K562 (cell line): ENCODE data around the gene DNAJC1. TPM values are rescaled to one million over a fixed set of nuclear protein-coding genes. Genes with fewer than 3 reads are reported as not detected.
A peak's percentile ranks its signal among the peaks of the same experiment; 100 is the strongest.

ENCODE experiments used
- ATAC-seq: fragments of 200-7000 bp; cut with Tn5 transposase; 3 replicates; pipeline ENCODE4 v1.9.1; 2020; ENCODE audit warnings: moderate library complexity
- BruUV-seq: library from RNA; stranded (reverse); fragments of 400-500 nt; replicated peaks from 2 replicates; lab custom pipeline; 2021; lab: Mats Ljungman, UMichigan
- CTCF ChIA-PET: fragments of 300-600 bp; formaldehyde crosslinking; extraction: SDS; loops from one replicate; lab custom pipeline; 2021; ENCODE audit warnings: low intra/inter-chr PET ratio; lab: Yijun Ruan, JAX
- POLR2A ChIA-PET: fragments of 300-600, 350-650 bp; sonication (Branson Sonifier 250); formaldehyde crosslinking; extraction: SDS; loops from one replicate; lab custom pipeline; 2021; ENCODE audit warnings: antibody characterized with exemption, inconsistent platforms; lab: Yijun Ruan, JAX
- DNase-seq, 4 experiments: peaks; one replicate each; pipeline versions ENCODE4 v3.0.0 to v3.0.0-alpha.2; 2011 to 2018; ENCODE audit warnings: low spot score in 3 of 4, mixed read lengths in 3 of 4; ENCODE audit errors: extremely low read depth in 1 of 4
- FAIRE-seq: peaks from 2 replicates; lab custom pipeline; 2011; peaks lifted over from hg19 to GRCh38; lab: Jason Lieb, UNC
- H2AFZ ChIP-seq: 2 replicates; pipeline ENCODE4 v1.6.0; 2011; ENCODE audit warnings: low read depth, low read length, control low read depth, inconsistent platforms
- H3K27ac ChIP-seq: fragments of 200-600 bp; 3 replicates; pipeline ENCODE4 v1.8.0; 2011; ENCODE audit warnings: low read depth, mild to moderate bottlenecking, control low read depth, inconsistent platforms, low read length, moderate library complexity, mixed read lengths; ENCODE audit errors: extremely low read depth
- H3K27me3 ChIP-seq, 2 experiments: fragments of 300-600 bp in 1 of 2; 2 replicates in 1 of 2; 3 replicates in 1 of 2; pipeline versions ENCODE4 v1.6.0 to v1.8.0; 2011; ENCODE audit warnings: inconsistent platforms in 2 of 2, low read length in 2 of 2, mild to moderate bottlenecking in 1 of 2, mixed read lengths in 1 of 2, moderate library complexity in 1 of 2; ENCODE audit not compliant: control insufficient read depth in 2 of 2, insufficient read depth in 2 of 2
- H3K36me3 ChIP-seq: fragments of 300-600 bp; 3 replicates; pipeline ENCODE4 v1.8.0; 2011; ENCODE audit warnings: mild to moderate bottlenecking, low read length, inconsistent platforms; ENCODE audit not compliant: control insufficient read depth, insufficient read depth
- H3K4me1 ChIP-seq, 2 experiments: fragments of 200-600 bp in 1 of 2; replicated peaks in 1 of 2; 2 replicates in 1 of 2; 3 replicates in 1 of 2; pipeline versions ENCODE4 v1.5.1 to v1.8.0; 2011; ENCODE audit warnings: inconsistent platforms in 2 of 2, low read length in 2 of 2, mild to moderate bottlenecking in 1 of 2, mixed read lengths in 1 of 2, moderate library complexity in 1 of 2; ENCODE audit not compliant: control insufficient read depth in 2 of 2, insufficient read depth in 2 of 2
- H3K4me2 ChIP-seq: 2 replicates; pipeline ENCODE4 v1.6.1; 2011; ENCODE audit warnings: low read length, control low read depth, inconsistent platforms, mixed read lengths; ENCODE audit not compliant: insufficient read depth
- H3K4me3 ChIP-seq: fragments of 200-600 bp; sonication (generic), shearing (Covaris generic); 2 replicates; pipeline ENCODE4 v1.5.1; 2016; ENCODE audit warnings: control low read depth, inconsistent platforms
- H3K79me2 ChIP-seq: fragments of 200-600 bp; 3 replicates; pipeline ENCODE4 v1.8.0; 2011; ENCODE audit warnings: low read length, inconsistent platforms; ENCODE audit not compliant: control insufficient read depth, insufficient read depth
- H3K9ac ChIP-seq, 2 experiments: 2 replicates each; pipeline versions ENCODE4 v1.6.0 to v1.6.1; 2011; ENCODE audit warnings: low read depth in 2 of 2, low read length in 2 of 2, control low read depth in 1 of 2, inconsistent platforms in 1 of 2, mild to moderate bottlenecking in 1 of 2, mixed read lengths in 1 of 2; ENCODE audit not compliant: insufficient read depth in 1 of 2
- H3K9me1 ChIP-seq: one replicate; pipeline ENCODE4 v1.6.0; 2011; ENCODE audit warnings: inconsistent platforms, mild to moderate bottlenecking, low read length, moderate library complexity; ENCODE audit not compliant: control insufficient read depth, insufficient read depth
- H3K9me3 ChIP-seq: replicated peaks from 2 replicates; pipeline ENCODE4 v1.5.1; 2011; ENCODE audit warnings: low read depth, low read length, inconsistent platforms; ENCODE audit not compliant: control insufficient read depth, insufficient read depth
- H4K20me1 ChIP-seq: replicated peaks from 2 replicates; pipeline ENCODE4 v1.6.1; 2011; ENCODE audit warnings: low read length, inconsistent platforms, mixed read lengths; ENCODE audit not compliant: control insufficient read depth, insufficient read depth
- CBX3 ChIP-seq, 2 experiments: IDR thresholded peaks; 1 replicate in 1 of 2; 2 replicates in 1 of 2; pipeline ENCODE4 v1.6.1; 2012; ENCODE audit warnings: inconsistent platforms in 2 of 2, low read length in 2 of 2, borderline replicate concordance in 1 of 2, control low read depth in 1 of 2
- JUN ChIP-seq, 2 experiments: sonication (generic) in 1 of 2; formaldehyde crosslinking in 1 of 2; IDR thresholded peaks; 2 replicates each; pipeline versions ENCODE4 v1.6.1 to v1.8.0; 2012 to 2022; ENCODE audit warnings: borderline replicate concordance in 2 of 2, mild to moderate bottlenecking in 2 of 2, improper control_type of control experiment in 1 of 2, low read depth in 1 of 2, low read length in 1 of 2, missing genetic modification reagents in 1 of 2
- KAT8 ChIP-seq: fragments of 450-650 bp; IDR thresholded peaks from 2 replicates; pipeline ENCODE4 v1.6.1; 2016; ENCODE audit warnings: low read depth, mild to moderate bottlenecking
- KLF1 ChIP-seq: fragments of 450-650 bp; IDR thresholded peaks from 2 replicates; pipeline ENCODE4 v1.6.1; 2016; ENCODE audit warnings: missing genetic modification characterization, missing compliant biosample characterization
- MCM3 ChIP-seq: fragments of 450-650 bp; IDR thresholded peaks from 2 replicates; pipeline ENCODE4 v1.6.1; 2016
- POLR2G ChIP-seq: fragments of 200-400 bp; formaldehyde crosslinking; IDR thresholded peaks from 2 replicates; pipeline ENCODE4 v1.6.1; 2017; ENCODE audit warnings: low read depth, mild to moderate bottlenecking, antibody characterized with exemption, low read length, moderate library complexity
- PRPF4 ChIP-seq: fragments of 200-400 bp; formaldehyde crosslinking; IDR thresholded peaks from one replicate; pipeline ENCODE4 v1.6.1; 2017; ENCODE audit warnings: low read length, low read depth, mild to moderate bottlenecking; ENCODE audit not compliant: insufficient read depth, poor library complexity, severe bottlenecking
- STAT5A ChIP-seq: IDR thresholded peaks from 2 replicates; pipeline ENCODE4 v1.6.1; 2012; ENCODE audit warnings: low read length, inconsistent platforms, borderline replicate concordance
- WGBS: fragments of 100-300 bp; shearing (Covaris generic); methylation state at CpG from one replicate; pipeline ENCODE4 v1.1.6; 2016; ENCODE audit warnings: low coverage, mixed read lengths; ENCODE audit not compliant: insufficient coverage; ENCODE audit errors: missing lambda C conversion rate; 5-methylcytosine and 5-hydroxymethylcytosine counted together
- in situ Hi-C: fragments of 300-500 bp; cut with MboI; formaldehyde crosslinking; loops from 4 replicates; pipeline ENCODE4 v1.15.0; 2018; ENCODE audit warnings: inconsistent platforms, mixed read lengths
- intact Hi-C: fragments of 100-400 bp; cut with micrococcal nuclease; formaldehyde crosslinking; loops from 2 replicates; pipeline ENCODE4 v1.14.2; 2022
- polyA plus RNA-seq, 8 experiments: library from polyadenylated mRNA; depleted of rRNA in 4 of 8; stranded (reverse) in 5 of 8; unstranded in 3 of 8; fragments of >200 nt; fragmentation: Nextera tagmentation in 2 of 8; fragmentation: Illumina TruSeq in 1 of 8; extraction: Ambion mirVana in 2 of 8; extraction: Trizol in 1 of 8; gene quantifications; 2 replicates each; pipeline versions ENCODE4 v1.2.1 to v1.2.3, GENCODE V29; 2011 to 2014; ENCODE audit warnings: inconsistent platforms in 1 of 8, missing spikeins in 1 of 8
- total RNA-seq, 7 experiments: library from RNA; depleted of rRNA in 6 of 7; stranded (reverse); fragments of >200 nt in 6 of 7; fragmentation: Illumina TruSeq in 2 of 7; extraction: Trizol in 2 of 7; gene quantifications; 2 replicates each; pipeline versions ENCODE4 v1.2.1 to v1.2.3, GENCODE V29; 2011 to 2021; ENCODE audit warnings: low replicate concordance in 1 of 7
- TF ChIP-seq, protein P1 (sequence below): fragments of 250-450 bp; sonication (Bioruptor Pico); IDR thresholded peaks from 2 replicates; pipeline ENCODE4 v1.5.0; 2021; ENCODE audit warnings: mild to moderate bottlenecking, moderate library complexity

Gene DNAJC1
- total and polyA plus RNA-seq, 9 of the 15 experiments (the other 6 are each of a cell fraction or from before 2014, with no cell fraction given) = 5.4 to 77.6 (median 40.3) TPM

- Histone ChIP-seq H3K9me1 (no peaks in the 10 kb centered on the region), H4K20me1 (no peaks in the 10 kb centered on the region), H3K4me1 (peaks cover 0 to 8% of the 10 kb centered on the region in 2 experiments; a peak in 4 of 5 replicates), H3K9ac (no peak overlapping the region), H3K79me2 (no peaks in the 10 kb centered on the region), H2AFZ (peak overlapping the region; percentile 54; the same call in 1 of the 2 replicates), H3K36me3 (no peaks in the 10 kb centered on the region), H3K4me3 (no peak overlapping the region), H3K27me3 (no peaks in the 10 kb centered on the region), H3K27ac (no peak overlapping the region), H3K9me3 (no peaks in the 10 kb centered on the region), H3K4me2 (no peak overlapping the region)
- intact Hi-C loops = loop anchor here (10.0 kb wide), 2 partner anchors 174 to 414 kb away; no protein-coding TSS in a partner anchor
- 29% methylated on average over 4 of the region's 4 CpGs for WGBS
- TF ChIP-seq PRPF4 (no peak), JUN (IDR thresholded peaks at IDR 0.05; ENCODE audit: borderline replicate concordance, low read depth, low read length) (no peak), JUN (CRISPR knock-in tag; IDR thresholded peaks at IDR 0.05; ENCODE audit: borderline replicate concordance) (no peak), CBX3 (IDR thresholded peaks at IDR 0.05; ENCODE audit: borderline replicate concordance in 1 of 2, low read length in 2 of 2) (no peak), KLF1 (tag) (no peak), POLR2G (no peak), STAT5A (no peak), KAT8 (no peak), MCM3 (no peak)
- TF ChIP-seq, protein P1, sequence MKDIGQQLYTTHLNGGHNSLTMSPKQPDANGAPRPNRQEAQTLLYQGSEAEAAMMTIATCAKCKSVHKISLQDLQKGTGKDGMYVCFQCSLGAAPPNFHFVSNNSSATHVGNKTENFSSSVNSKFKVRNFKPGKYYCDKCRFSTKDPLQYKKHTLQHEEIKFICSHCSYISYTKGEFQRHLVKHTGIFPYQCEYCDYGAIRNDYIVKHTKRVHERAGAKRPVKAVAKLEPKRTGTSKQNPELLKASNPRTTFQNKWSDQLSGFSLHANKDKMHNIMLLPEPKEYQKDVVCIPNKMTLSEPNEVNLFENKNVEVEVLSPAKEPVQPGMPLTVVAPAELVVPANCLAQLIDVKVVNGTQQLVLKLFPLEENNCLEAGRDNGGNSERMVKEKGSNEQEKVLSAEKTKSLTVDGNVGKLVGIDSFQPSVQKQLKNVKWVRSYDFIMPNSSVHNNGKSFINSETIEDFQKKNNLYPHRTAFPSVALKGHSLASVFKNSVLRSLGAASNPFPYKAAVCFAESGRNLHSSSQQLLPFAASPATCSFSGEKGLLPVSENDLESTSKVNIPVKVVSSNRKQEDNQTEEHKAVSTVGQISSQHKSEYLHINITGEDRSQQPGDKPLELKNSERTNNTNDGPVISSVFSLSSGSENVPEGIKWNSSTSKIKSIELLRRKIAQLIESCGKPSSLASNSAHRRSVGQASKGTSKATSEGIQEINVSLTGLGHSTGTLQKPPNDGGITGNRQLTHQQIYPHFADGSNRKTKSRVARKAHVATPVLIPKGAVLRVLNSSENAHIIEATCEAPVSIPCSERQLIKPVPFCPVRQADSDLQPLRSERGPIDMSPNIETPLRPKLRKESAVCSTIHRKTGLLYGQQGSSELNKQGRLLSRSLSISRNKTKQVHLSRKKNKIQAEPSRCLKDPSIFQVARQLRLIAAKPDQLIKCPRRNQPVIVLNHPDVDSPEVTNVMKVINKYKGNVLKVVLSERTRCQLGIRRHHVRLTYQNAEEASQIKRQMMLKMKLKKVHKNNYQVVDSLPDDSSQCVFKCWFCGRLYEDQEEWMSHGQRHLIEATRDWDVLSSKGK (CRISPR knock-in tag) = no peak
- FAIRE-seq (no peak), ATAC-seq (no peak), DNase-seq (no peak)
- BruUV-seq = no TSS peak
- ChIA-PET CTCF (interaction anchor here (0.6 kb wide), 1 partner anchor 197 kb away, joined by 3 read pairs; no protein-coding TSS in a partner anchor), POLR2A (no interaction called here)
- in situ Hi-C loops = no loop called here
Observed at GRCh38 chr10:22010539-22010938, 7.0 kb upstream of the DNAJC1 start.
